Measurements from ENCODE around the gene ATXN1.
"Not testable (repeated sequence)": the region's sequence is repeated elsewhere in the genome, so short reads cannot be mapped to it uniquely, and the experiment has no call there.

ATXN1 gene

DNA sequence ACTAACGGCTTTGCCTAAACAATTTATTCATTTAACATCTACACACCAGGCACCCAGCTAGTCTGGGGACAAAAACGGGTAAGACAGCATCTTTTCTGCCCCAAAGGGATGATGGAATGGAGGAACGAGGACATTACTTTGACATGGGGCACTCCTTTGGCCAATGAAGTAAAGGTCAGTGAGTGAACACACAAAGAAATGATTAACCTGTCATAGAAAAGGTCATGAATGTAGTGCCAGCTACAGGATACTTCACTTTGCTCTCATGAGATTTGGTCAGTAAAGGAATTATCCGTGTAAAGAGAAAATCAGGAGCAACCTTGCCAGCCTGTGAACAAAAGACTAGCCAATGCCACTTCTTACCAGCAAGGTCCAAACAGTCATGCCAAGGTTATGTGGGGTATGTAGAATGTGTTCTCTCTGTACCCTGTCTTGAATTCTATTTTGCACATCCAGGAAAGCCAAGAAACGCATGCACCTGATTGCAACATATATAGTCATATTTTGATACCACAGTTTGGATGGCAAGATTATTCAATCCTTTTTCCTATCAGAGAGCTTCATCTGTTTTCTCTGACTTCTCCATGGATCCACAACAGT lies 377.6 kb downstream of the ATXN1 start:
- DNase-seq (ENCODE audit: low read depth): no peak

DNA sequence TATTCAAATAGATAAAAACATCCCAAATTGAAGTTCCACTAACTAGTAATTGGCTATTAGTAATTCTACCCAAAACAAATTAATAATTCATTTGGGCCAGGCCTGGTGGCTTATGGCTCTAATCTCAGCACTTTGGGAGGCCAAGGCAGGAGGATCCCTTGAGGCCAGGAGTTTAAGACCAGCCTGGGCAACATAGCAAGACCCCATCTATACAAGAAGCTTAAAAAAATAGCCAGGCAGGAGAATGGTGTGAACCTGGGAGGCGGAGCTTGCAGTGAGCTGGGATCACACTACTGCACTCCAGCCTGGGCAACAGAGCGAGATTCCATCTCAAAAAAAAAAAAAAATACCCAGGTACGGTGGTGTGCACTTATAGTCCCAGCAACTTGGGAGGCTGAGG lies 379.3 kb downstream of the ATXN1 start:
- not testable (repeated sequence) for DNase-seq (ENCODE audit: low read depth)

DNA sequence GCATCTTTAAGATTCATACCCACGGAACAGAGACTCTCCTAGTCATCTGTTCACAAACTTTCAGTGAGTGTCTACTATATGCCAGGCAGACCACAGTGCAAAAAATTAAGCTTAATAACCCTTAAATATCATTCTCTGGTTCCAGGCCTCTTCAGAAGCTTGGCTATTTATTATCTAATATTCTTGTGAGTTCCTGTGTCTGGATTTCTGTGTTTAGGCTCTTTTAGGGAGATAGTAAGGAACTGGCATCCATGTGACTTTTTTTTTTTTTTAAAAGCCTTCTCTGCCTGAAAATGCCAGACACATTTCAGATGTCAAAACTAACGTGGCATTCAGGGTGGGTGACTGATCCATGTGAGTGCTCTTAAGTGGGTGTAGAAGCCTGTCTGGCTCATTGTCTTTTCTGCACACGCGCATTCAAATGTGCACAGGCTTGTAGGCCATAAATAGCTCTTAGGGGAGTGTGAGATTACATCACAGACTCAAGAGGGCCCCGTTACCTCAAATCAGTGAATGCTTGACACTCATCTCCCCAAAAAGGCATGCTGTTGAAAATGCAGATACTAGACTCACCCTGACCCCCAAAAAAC lies 380.9 kb downstream of the ATXN1 start:
- DNase-seq (ENCODE audit: low read depth): no peak

DNA sequence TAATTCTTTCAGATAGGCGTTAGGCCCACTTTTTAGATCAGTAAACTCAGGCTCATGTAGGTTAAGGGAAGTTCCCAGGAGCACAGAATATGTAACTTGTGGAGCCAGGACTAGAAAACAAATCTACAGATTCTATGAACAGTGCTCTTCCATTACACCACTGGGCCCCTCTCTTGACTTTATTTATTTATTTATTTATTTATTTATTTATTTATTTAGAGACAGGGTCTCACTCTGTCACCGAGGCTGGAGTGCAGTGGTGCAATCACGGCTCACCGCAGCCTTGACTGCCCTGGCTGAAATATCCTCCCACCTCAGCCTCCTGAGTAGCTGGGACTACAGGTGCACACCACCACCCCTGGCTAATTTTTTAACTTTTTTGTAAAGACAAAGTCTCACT lies 382.9 kb downstream of the ATXN1 start:
- DNase-seq (ENCODE audit: low read depth): not testable (repeated sequence)

DNA sequence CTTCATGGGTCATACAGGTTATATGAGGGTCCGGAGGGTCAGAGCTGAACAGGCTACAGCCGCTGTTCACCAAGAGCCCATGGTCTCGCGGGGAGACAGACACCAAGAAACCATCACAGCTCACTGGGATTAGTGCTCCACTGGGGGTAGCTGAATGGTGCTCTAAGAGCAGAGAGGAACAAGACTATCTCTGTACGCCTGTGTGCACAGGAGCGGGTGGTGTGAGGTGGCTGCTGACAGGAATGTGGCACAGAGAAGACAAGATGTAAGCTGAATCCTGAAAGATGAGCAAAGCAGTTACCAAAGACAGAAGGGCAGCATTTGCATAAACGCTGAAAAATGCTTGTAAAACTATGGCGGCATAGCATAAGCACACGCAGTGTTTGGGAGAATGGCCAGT lies 383.8 kb downstream of the ATXN1 start:
- no peak for DNase-seq (ENCODE audit: low read depth)

DNA sequence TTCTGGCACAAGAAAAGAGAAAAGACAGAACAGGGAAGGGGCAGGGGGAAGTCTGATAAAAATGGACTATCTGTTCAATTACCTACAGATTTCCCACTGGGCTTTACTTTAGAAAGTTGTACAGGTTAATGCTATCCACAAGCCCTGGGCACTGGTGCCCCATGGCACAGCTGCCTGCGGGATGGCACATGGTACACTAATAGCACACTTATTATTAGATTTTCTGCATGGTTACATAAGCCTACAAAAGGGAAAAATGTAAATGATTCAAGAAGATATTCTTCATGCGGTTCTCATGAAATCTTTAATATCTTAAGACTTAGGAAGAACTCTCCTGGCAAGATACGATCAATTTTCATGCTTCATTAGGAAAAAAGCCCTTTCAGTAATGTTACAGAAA lies 385.4 kb downstream of the ATXN1 start:
- DNase-seq (ENCODE audit: low read depth): no peak

DNA sequence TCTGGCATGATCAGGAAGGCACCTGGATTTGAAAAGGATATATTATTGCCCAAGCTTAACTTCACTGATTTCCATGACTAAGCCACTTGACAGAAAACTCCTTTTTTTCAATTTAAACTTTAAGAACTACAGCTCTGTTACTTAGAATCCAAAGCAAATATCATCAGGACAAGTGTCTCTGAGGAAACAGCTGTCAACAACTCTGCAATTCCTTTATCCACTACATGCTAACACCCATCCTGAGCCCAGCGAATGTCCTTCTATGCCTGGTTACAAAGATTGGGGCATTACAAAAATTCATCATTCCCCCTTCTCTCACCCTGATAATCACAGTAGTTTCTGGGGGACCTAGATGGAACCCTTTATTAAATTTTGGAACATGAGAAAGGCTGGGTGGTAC lies 386.1 kb downstream of the ATXN1 start:
- DNase-seq (ENCODE audit: low read depth): no peak

DNA sequence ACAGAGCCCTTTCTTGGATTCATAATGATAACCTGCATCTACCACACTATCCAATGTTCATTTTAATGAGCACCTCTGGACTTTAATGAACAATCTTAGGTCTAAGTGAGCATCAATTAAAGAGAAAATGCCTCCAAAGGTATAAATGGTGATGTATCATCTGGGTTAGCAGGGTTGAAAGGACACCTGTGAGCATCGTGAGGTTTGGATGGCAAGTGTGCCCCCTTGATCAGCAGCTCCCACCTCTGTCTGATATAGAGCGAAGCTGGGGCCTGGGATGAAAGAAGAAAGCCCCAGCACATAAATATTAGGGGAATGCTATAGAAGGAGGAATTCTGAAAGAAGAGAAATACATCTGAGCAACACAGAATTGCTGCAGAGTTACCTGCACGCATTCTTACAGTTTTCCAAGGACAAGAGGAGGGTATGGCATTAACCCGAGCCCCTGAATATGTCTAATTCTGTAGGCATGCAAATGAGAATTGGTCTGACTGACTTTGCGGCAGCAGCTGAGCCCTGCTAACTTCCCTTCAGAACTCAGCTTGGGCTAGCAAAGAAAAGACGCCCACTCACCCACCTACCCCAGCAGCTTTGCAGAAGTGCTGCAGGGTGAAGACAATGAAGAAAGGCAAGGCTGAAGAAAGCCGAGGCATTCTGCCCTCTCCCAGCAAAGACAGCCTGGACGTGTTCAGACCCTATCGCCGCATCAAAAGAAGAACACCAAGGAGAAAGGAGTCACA lies 386.6 kb downstream of the ATXN1 start:
- no peak for DNase-seq (ENCODE audit: low read depth)

DNA sequence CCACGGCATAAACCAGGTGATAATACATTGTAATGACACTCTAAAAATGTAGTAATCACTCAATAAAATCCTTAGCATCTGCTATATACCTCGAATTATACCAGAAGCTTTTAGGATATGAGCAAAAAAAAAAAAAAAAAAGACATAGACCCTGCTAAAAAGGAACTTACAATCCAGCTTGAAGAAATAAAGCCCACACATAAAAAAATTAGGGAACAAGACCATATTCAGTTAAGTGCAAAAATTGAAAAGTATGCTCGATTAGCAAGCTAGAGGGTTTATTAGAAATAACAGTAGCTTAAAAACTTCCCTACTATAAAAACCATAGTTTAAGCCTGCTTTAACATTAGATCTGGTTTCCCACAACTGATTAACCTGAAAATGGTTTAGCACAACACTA lies 387.2 kb downstream of the ATXN1 start:
- DNase-seq (ENCODE audit: low read depth): no peak

DNA sequence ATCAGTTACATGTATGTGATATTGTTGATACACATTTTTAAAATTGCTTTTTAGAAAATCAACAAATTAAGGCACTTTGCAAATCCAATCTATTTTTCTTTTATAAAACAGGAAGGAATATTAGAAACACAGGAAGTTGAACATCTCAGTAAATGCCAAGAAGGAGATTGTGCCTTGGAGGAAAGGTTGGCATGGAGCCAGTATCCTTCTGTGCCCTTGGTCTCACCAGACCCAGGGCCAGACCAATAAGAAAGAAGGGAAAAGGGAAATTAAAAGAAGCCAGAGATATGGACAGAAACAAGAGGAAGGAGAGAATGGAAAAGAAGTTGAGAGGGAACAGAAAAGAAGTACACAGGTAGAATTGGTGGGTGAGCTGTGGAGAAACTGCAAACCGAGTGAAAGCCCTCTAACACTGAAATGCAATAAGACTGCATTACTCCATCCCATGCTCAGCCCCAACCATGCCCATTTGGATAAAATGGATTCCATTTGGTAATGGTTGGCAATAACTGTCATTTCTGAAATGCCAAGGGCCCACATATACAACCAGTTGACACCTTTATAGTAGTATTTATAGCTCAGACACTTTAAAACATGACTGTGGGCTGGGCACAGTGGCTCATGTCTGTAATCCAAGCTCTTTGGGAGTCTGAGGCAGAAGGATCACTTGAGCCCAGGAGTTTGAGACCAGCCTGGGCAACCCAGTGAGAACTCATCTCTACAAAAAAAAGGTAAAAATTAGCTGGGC lies 389.1 kb downstream of the ATXN1 start:
- no peak for DNase-seq (ENCODE audit: low read depth)

DNA sequence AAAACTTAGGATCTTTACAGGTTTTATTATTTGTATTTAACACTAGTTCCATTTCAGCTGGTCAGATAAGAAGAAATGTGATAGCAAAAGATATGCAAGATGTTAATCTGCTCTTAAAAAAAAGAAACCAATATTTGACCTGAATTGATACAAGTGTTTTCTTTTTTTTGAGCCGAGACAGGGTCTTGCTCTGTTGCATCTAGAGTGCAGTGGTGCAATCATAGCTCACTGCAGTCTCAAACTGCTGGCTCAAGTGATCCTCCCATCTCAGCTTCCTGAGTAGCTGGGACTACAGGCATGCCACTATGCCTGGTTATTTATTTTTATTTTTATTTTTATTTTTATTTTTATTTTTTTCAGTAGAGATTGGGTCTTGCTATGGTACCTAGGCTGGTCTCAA lies 389.9 kb downstream of the ATXN1 start:
- no peak for DNase-seq (ENCODE audit: low read depth)

DNA sequence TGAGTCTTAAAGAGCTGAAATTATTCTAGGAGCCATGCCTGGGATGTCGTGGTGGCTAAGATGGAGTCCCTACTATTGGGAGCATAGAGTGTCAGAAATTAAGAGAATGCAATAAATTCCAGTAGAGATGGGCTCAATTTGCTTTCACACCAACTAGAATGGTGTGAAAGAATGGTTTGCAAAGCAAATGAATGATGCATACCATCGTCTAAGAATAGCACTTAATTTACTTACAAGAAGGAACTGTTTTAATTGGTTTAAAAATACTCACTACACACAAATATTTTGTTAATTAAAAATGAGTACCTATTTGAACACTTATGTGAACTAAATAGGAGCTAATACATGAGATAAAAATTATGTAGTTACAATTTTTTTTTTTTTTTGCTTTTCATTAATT lies 390.3 kb downstream of the ATXN1 start:
- no peak for DNase-seq (ENCODE audit: low read depth)

DNA sequence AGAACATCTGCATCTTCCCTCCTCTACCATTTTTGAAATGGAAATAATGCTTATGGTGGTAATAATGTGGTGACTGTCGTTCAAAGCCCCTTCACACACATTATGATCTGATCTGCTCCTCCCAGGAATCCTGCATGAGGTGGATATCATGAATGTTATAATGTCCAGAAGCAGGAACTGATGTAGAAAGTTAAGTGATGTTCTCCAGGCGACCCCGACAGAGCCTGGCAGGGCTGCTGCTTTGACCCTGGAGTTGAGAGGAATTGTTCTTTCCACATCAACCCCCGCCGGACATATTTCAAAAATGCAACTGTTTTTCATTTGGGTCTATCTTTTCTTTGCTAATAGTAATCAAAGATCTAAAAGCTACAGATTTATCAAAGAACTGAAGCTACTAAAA lies 391.3 kb downstream of the ATXN1 start:
- DNase-seq (ENCODE audit: low read depth): no peak

DNA sequence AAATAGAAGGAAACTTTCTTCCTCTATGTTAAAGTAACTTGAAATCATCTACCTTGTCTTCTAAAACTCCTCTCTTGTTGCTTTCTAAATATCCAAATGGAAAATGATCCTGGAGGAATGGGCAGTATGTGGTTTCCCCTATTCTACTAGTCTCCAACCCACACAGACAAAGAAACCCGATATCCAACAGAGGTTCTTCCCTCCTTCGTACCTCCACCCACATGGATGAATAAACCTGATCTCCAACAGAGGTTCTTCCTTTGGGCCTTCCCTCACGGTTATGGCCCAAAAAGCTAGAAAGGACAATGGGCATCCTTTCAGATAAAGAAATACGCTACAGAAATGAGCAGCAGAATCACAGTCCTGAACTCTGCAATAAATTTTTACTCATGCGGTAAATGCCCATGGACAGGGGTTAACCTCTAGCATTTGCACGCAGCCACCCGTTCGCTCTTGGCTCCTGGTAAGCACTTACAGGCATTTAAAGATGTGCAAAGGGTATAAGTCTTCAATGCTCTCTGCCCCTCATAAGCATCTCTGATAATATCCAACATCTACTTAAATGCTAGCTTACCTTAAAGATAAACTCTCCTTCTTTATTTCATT lies 392.0 kb downstream of the ATXN1 start:
- DNase-seq (ENCODE audit: low read depth): no peak

DNA sequence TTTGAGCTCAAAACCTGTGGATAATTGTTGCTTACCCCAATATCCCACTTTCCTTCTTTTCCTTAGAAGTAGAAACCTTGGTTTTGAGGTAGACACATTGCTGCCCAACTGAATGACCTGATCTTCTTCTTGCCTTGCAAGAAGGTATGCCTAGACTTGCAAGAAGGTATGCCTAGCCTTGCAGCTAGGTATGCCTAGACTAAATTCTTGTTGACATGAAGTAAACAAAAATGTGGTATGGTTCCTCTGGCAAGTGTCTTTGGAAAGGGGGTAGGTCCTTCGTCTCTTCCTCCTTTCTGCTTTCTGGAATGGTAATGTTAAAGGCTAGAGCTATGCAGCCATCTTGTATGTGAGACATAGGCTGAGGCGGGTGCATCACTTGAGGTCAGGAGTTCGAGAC lies 393.7 kb downstream of the ATXN1 start:
- DNase-seq (ENCODE audit: low read depth): no peak

DNA sequence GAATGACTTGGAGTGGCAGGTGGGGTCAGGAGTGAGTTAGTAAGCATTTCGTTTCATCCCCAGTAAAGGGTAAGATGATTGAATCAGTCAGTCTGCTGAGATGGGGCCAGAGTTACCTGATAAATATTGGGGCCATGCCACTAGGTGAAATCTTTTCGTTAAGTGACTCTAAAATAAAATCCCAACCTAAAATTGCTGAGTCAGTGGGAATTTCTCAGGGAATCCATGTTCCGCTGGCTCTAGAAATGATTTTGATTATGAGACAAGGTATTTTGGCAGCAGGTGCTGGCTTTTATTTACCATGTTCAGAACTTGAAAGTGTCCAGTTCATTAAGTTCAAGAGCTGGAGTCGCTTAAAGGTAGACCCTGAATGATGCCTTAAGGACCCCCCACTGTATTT lies 397.5 kb downstream of the ATXN1 start:
- DNase-seq (ENCODE audit: low read depth): no peak

DNA sequence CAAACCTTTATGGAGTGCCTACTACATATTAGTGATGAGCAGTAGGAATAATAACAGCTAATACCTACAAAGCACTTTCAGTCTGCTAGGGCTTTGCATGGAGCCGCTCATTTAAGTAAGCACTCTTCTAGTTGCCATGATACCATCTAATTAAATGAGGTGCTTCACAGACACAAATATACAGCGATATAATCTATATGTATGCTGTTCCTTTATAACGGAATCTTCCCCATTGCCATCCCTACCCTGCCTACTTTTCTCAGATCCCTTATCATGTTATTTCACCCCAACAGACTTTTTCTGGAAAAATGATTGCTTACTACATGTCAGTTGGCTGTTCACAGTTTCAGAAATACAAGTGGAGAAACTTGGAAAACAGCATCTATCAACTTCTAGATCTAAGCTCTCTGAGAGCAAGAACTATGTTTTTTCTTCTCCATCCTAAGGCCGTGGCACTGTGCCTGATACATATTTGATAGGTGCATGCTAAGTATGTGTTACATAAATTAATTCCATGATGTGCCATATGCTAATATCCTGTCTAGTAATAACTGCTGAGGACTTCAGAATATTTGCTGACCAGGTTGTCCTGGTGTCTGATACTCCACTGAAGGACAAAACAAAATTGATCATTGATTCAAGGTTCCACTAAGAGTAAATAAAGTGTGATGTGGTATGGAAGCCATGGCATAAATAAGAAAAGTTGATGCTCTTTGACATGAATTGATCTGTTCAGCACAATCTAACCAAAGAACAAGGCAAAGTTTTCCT lies 398.3 kb downstream of the ATXN1 start:
- DNase-seq (ENCODE audit: low read depth): no peak

DNA sequence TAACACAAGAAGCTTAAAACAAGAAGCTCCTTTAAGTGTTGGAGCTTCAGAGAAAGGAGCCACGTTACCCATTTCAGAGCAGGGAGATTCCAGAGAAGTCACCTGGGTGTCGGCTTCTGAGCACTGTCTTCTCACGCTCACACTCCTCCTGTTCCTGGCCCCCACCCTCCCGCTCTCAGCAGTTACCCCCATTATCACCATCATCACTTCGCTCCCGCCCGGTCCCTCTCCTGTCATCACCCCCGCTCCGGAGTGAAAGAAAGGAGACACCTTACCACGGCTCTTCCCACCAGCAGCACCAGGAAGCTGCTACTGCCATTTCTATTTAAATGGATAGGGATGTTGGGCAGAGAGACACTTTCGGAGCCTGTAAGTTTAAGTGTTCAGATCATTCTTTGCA lies 399.0 kb downstream of the ATXN1 start:
- DNase-seq (ENCODE audit: low read depth): no peak

DNA sequence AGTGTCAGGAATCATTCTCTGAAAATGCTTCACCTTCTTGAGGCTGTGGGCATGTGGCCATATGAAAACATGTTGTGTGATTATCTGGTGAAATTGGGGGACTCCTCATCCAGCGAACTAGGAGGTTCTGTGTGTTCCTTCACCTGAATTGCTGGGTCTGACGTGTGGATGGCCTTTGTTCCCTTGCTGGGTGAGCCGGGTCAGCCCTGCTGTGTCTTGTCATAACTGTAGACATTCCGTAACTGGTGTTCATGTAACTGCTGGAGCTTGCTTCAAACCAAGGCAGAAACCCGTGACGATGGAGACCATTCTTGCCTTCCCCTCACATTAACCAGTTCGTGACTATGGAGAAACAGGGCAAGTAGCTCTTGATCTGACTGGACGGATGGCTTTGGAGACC lies 399.4 kb downstream of the ATXN1 start:
- DNase-seq (ENCODE audit: low read depth): no peak

DNA sequence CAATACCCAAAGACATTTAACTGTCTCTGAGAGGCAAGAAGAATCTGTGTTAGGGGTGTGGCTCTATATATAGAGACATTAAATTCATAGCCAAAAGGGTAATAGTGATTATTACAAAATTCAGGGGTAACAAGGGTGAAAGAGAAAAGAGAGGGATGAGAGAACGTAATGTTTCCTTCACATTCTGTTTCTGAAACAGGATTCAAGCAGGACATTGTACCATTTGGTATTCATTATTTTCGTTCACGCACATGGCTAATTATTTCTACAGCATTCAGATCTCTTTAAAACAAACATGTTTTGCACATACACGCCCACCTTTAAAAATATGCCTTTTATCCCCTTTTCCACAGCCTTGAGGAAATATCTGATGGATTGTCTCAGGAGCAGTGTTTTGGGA lies 400.1 kb downstream of the ATXN1 start:
- DNase-seq (ENCODE audit: low read depth): no peak

DNA sequence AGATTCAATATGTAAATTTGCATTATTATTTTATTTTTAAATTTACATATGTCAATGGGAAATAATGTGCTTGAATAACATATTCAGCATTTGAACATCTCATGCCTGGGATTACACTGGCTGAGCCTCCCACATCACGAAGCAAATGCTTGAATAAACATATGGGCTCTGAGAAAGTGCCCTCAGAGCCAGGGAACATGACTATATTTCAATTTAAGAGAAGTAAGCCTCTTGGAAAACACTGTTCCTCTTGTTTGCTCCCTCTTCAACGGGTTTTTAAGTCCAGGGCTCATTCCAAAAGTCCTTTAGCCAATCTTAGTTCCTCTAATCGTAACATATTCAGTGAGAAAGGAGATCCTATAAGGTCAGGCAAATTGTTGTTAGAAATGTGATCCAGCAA lies 400.9 kb downstream of the ATXN1 start:
- DNase-seq (ENCODE audit: low read depth): no peak

DNA sequence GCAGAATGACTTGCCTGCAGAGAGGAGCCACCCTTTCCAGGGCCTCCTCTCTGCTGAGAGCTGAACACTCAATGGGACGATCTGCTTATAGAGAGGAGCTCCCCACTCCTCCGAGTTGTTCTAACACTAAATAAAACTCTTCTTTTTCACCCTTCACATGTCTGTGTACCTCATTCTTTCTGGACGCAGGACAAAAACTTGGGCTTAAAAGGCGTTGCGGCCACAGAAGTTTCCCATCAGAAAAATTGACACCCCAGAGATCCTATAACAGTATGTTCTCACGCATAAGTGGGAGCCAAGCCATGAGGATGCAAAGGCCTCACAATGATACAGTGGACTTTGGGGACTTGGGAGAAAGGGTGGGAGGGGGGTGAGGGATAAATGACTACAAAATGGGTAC lies 401.7 kb downstream of the ATXN1 start:
- no peak for DNase-seq (ENCODE audit: low read depth)
